Measurements from ENCODE around the gene FBLN7. TPM values are rescaled to one million over a fixed set of nuclear protein-coding genes. Genes with fewer than 3 reads are reported as not detected.

FBLN7 gene
- total RNA-seq, 1 experiment from 2014 or later, result 0.14 TPM

DNA sequence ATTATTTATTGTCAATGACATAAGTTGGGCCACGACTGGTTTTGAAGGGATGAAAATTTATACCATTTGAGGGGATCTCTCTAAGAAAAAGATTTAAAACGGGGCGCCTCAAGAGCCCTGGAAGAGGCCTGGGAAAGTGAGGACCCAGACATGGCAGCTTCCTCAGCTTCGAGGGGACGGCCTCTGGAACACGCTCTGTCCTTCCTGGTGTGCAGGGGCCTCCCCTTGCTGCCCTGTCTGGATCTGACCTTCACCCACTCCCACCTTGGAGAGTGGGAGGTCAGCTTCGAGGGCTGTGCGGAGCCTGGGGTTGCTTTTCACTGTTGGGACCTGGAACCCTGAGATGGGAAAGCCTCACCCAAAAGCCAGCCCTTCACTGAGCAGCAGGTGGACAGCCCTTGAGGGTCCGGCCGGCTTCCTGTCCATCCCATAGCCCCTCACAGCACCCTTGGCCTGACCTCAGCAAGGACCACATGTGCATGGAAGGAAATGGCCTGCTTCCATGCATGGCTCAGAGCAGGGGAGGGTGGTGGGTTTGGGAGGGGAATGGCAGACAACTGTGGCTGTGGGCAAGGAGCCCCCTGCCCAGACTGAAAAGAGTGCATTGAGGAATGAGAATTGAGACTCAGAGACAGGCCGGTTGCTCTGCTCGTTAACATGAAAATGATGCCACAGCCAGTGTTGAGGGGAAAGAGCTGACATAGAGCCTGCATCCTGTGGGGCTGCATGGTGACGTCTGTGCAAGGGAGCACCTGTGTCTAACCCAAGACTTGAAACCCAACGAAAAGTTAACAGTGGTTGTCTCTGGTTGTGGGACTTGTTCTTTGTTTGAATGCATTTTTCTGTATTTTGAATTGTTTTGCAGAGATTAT, 16.3 kb downstream of the FBLN7 start:
- no TSS peak for BruUV-seq (replicated peaks)
- H3K9me3 Mint-ChIP-seq (ENCODE audit: unreplicated experiment), result no peaks in the 10 kb centered on the region

GRCh38 chr2:112155331-112156151, 17.4 kb downstream of the FBLN7 start:
- no peaks in the 10 kb centered on the region for H3K27me3 Mint-ChIP-seq (ENCODE audit: insufficient read depth, unreplicated experiment)
- H3K4me1 Mint-ChIP-seq (ENCODE audit: insufficient read depth, unreplicated experiment), result peaks cover 6% of the 10 kb centered on the region
- DNase-seq (ENCODE audit: unreplicated experiment), result no peak
- H3K36me3 Mint-ChIP-seq (ENCODE audit: insufficient read depth, unreplicated experiment), result peaks cover 6% of the 10 kb centered on the region
- intact Hi-C loops (cut with micrococcal nuclease), result no loop called here
- H3K4me3 Mint-ChIP-seq (ENCODE audit: unreplicated experiment), result no peak overlapping the region
- TF ChIP-seq, protein P1, sequence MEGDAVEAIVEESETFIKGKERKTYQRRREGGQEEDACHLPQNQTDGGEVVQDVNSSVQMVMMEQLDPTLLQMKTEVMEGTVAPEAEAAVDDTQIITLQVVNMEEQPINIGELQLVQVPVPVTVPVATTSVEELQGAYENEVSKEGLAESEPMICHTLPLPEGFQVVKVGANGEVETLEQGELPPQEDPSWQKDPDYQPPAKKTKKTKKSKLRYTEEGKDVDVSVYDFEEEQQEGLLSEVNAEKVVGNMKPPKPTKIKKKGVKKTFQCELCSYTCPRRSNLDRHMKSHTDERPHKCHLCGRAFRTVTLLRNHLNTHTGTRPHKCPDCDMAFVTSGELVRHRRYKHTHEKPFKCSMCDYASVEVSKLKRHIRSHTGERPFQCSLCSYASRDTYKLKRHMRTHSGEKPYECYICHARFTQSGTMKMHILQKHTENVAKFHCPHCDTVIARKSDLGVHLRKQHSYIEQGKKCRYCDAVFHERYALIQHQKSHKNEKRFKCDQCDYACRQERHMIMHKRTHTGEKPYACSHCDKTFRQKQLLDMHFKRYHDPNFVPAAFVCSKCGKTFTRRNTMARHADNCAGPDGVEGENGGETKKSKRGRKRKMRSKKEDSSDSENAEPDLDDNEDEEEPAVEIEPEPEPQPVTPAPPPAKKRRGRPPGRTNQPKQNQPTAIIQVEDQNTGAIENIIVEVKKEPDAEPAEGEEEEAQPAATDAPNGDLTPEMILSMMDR (IDR thresholded peaks at IDR 0.05; ENCODE audit: unreplicated experiment), result no peak
- no TSS peak for BruUV-seq (replicated peaks)
- H3K9me3 Mint-ChIP-seq (ENCODE audit: unreplicated experiment), result no peaks in the 10 kb centered on the region
- ChIA-PET CTCF (no interaction called here), POLR2A (no interaction called here)
- no peak overlapping the region for H3K27ac Mint-ChIP-seq (ENCODE audit: low read depth, unreplicated experiment)

More for the DNA sequence above, 16.3 kb downstream of the FBLN7 start:
- Mint-ChIP-seq H3K36me3 (ENCODE audit: insufficient read depth, unreplicated experiment) (peaks cover 6% of the 10 kb centered on the region), H3K4me1 (ENCODE audit: insufficient read depth, unreplicated experiment) (peaks cover 10% of the 10 kb centered on the region), H3K27me3 (ENCODE audit: insufficient read depth, unreplicated experiment) (no peaks in the 10 kb centered on the region), H3K4me3 (ENCODE audit: unreplicated experiment) (no peak overlapping the region), H3K27ac (ENCODE audit: low read depth, unreplicated experiment) (no peak overlapping the region)
- TF ChIP-seq, protein P1 (IDR thresholded peaks at IDR 0.05; ENCODE audit: unreplicated experiment), result no peak
- DNase-seq (ENCODE audit: unreplicated experiment), result no peak
- ChIA-PET POLR2A (no interaction called here), CTCF (no interaction called here)
- intact Hi-C loops (cut with micrococcal nuclease), result no loop called here

GRCh38 chr2:112156152-112156986, 18.2 kb downstream of the FBLN7 start:
- TF ChIP-seq, protein P1 (IDR thresholded peaks at IDR 0.05; ENCODE audit: unreplicated experiment), result no peak
- intact Hi-C loops (cut with micrococcal nuclease), result no loop called here
- H3K36me3 Mint-ChIP-seq (ENCODE audit: insufficient read depth, unreplicated experiment), result peaks cover 6% of the 10 kb centered on the region
- ChIA-PET POLR2A (no interaction called here), CTCF (no interaction called here)
- H3K9me3 Mint-ChIP-seq (ENCODE audit: unreplicated experiment), result no peaks in the 10 kb centered on the region
- DNase-seq (ENCODE audit: unreplicated experiment), result peak; percentile 42
- H3K27me3 Mint-ChIP-seq (ENCODE audit: insufficient read depth, unreplicated experiment), result no peaks in the 10 kb centered on the region
- no peak overlapping the region for H3K27ac Mint-ChIP-seq (ENCODE audit: low read depth, unreplicated experiment)
- H3K4me1 Mint-ChIP-seq (ENCODE audit: insufficient read depth, unreplicated experiment), result no peaks in the 10 kb centered on the region
- no peak overlapping the region for H3K4me3 Mint-ChIP-seq (ENCODE audit: unreplicated experiment)
- no TSS peak for BruUV-seq (replicated peaks)

Data from MCF 10A (cell line).